Neural progenitor cell (in vitro differentiated cells): Measurements from ENCODE around the gene PLAAT1. TPM values are rescaled to one million over a fixed set of nuclear protein-coding genes. Genes with fewer than 3 reads are reported as not detected.

Experiments
- DNase-seq: peaks from one replicate; pipeline ENCODE4 v3.0.0-alpha.2; 2016; ENCODE audit warnings: low spot score
- H2AFZ ChIP-seq: fragments of 200-600 bp; sonication (generic); replicated peaks from 2 replicates; pipeline ENCODE4 v1.6.1; 2016; ENCODE audit warnings: antibody characterized with exemption
- H3F3A ChIP-seq: fragments of 200-600 bp; sonication (generic); 2 replicates; pipeline ENCODE4 v1.6.1; 2016; ENCODE audit warnings: antibody characterized with exemption, low read depth
- H3K27ac ChIP-seq: fragments of 200-600 bp; sonication (generic); 2 replicates; pipeline ENCODE4 v1.5.1; 2016; ENCODE audit warnings: mild to moderate bottlenecking
- H3K27me3 ChIP-seq: fragments of 200-600 bp; sonication (generic); 2 replicates; pipeline ENCODE4 v1.6.1; 2016; ENCODE audit warnings: mild to moderate bottlenecking, moderate library complexity
- H3K36me3 ChIP-seq: fragments of 200-600 bp; sonication (generic); 2 replicates; pipeline ENCODE4 v1.5.1; 2016
- H3K4me1 ChIP-seq: fragments of 200-600 bp; sonication (generic); 2 replicates; pipeline ENCODE4 v1.6.1; 2016; ENCODE audit warnings: mixed run types
- H3K4me2 ChIP-seq: fragments of 200-600 bp; sonication (generic); 2 replicates; pipeline ENCODE4 v1.6.1; 2016
- H3K4me3 ChIP-seq: fragments of 200-600 bp; sonication (generic); 2 replicates; pipeline ENCODE4 v1.5.1; 2016
- H3K79me2 ChIP-seq: fragments of 200-600 bp; sonication (generic); 2 replicates; pipeline ENCODE4 v1.6.1; 2016; ENCODE audit warnings: low read depth
- H3K9ac ChIP-seq: fragments of 200-600 bp; sonication (generic); 2 replicates; pipeline ENCODE4 v1.6.1; 2016
- H3K9me3 ChIP-seq: fragments of 200-600 bp; sonication (generic); 2 replicates; pipeline ENCODE4 v1.5.1; 2016; ENCODE audit warnings: low read depth
- H4K20me1 ChIP-seq: fragments of 200-600 bp; sonication (generic); 2 replicates; pipeline ENCODE4 v1.6.1; 2016; ENCODE audit warnings: low read depth
- H3K27ac Mint-ChIP-seq: 3 replicates; pipeline ENCODE4 v1.8.0; 2021; ENCODE audit warnings: mixed read lengths
- H3K27me3 Mint-ChIP-seq: 2 replicates; pipeline ENCODE4 v1.8.0; 2022; ENCODE audit warnings: low read depth, mild to moderate bottlenecking, inconsistent platforms, moderate library complexity, mixed read lengths; ENCODE audit not compliant: insufficient read depth
- H3K36me3 Mint-ChIP-seq: 3 replicates; pipeline ENCODE4 v1.8.0; 2021; ENCODE audit warnings: mixed read lengths
- H3K4me1 Mint-ChIP-seq: 3 replicates; pipeline ENCODE4 v1.8.0; 2021; ENCODE audit warnings: mixed read lengths
- H3K4me3 Mint-ChIP-seq: 3 replicates; pipeline ENCODE4 v1.8.0; 2021; ENCODE audit warnings: mild to moderate bottlenecking, moderate library complexity, mixed read lengths
- H3K9me3 Mint-ChIP-seq: 3 replicates; pipeline ENCODE4 v1.8.0; 2020; ENCODE audit warnings: mixed read lengths
- EZH2 ChIP-seq: fragments of 200-600 bp; sonication (generic); IDR thresholded peaks from 2 replicates; pipeline ENCODE4 v1.6.1; 2017; ENCODE audit warnings: antibody characterized with exemption, mild to moderate bottlenecking, moderate library complexity
- EZH2phosphoT487 ChIP-seq: fragments of 200-600 bp; sonication (generic); IDR thresholded peaks from 2 replicates; pipeline ENCODE4 v1.6.1; 2017; ENCODE audit warnings: antibody characterized with exemption
- total RNA-seq: library from RNA; depleted of rRNA; stranded (reverse); fragments of >200 nt; gene quantifications from 2 replicates; pipeline ENCODE4 v1.2.3, GENCODE V29; 2015; ENCODE audit warnings: low replicate concordance
- TF ChIP-seq, protein P1 (sequence below): fragments of 200-600 bp; sonication (generic); IDR thresholded peaks from 2 replicates; pipeline ENCODE4 v1.5.1; 2017; ENCODE audit warnings: antibody characterized with exemption, mild to moderate bottlenecking

Gene PLAAT1
- total RNA-seq, 1 donor from 2014 or later: 4.9 TPM

- DNase-seq: no peak
- Mint-ChIP-seq H3K4me3 (no peak overlapping the region), H3K27me3 (peaks cover 5% of the 10 kb centered on the region), H3K27ac (no peak overlapping the region), H3K36me3 (no peaks in the 10 kb centered on the region), H3K9me3 (peaks cover 10% of the 10 kb centered on the region), H3K4me1 (peaks cover 5% of the 10 kb centered on the region)
- Histone ChIP-seq H3K4me2 (no peak overlapping the region), H3K27me3 (no peaks in the 10 kb centered on the region), H4K20me1 (no peaks in the 10 kb centered on the region), H3K9me3 (peaks cover 4% of the 10 kb centered on the region), H3K27ac (no peak overlapping the region), H2AFZ (no peak overlapping the region), H3F3A (no peaks in the 10 kb centered on the region), H3K4me3 (no peak overlapping the region), H3K4me1 (no peaks in the 10 kb centered on the region), H3K36me3 (no peaks in the 10 kb centered on the region), H3K9ac (no peak overlapping the region), H3K79me2 (no peaks in the 10 kb centered on the region)
- TF ChIP-seq EZH2phosphoT487: no peak
- no peak for TF ChIP-seq EZH2
- TF ChIP-seq, protein P1, sequence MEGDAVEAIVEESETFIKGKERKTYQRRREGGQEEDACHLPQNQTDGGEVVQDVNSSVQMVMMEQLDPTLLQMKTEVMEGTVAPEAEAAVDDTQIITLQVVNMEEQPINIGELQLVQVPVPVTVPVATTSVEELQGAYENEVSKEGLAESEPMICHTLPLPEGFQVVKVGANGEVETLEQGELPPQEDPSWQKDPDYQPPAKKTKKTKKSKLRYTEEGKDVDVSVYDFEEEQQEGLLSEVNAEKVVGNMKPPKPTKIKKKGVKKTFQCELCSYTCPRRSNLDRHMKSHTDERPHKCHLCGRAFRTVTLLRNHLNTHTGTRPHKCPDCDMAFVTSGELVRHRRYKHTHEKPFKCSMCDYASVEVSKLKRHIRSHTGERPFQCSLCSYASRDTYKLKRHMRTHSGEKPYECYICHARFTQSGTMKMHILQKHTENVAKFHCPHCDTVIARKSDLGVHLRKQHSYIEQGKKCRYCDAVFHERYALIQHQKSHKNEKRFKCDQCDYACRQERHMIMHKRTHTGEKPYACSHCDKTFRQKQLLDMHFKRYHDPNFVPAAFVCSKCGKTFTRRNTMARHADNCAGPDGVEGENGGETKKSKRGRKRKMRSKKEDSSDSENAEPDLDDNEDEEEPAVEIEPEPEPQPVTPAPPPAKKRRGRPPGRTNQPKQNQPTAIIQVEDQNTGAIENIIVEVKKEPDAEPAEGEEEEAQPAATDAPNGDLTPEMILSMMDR: no peak
Measured at GRCh38 chr3:193295985-193296384, 55.0 kb downstream of the PLAAT1 start.

- no peak overlapping the region for H3K27ac Mint-ChIP-seq
- H3K9me3 Mint-ChIP-seq: peaks cover 9% of the 10 kb centered on the region
- Histone ChIP-seq H3K4me3 (no peak overlapping the region), H3K36me3 (no peaks in the 10 kb centered on the region), H3K4me1 (no peaks in the 10 kb centered on the region), H3K9ac (no peak overlapping the region), H3K4me2 (no peak overlapping the region), H2AFZ (no peak overlapping the region), H3K27ac (no peak overlapping the region), H3K9me3 (no peaks in the 10 kb centered on the region), H3F3A (no peaks in the 10 kb centered on the region), H3K79me2 (no peaks in the 10 kb centered on the region), H3K27me3 (no peaks in the 10 kb centered on the region), H4K20me1 (no peaks in the 10 kb centered on the region)
- peaks cover 5% of the 10 kb centered on the region for H3K4me1 Mint-ChIP-seq
- TF ChIP-seq EZH2 (no peak), EZH2phosphoT487 (no peak)
- TF ChIP-seq, protein P1: no peak
- no peaks in the 10 kb centered on the region for H3K36me3 Mint-ChIP-seq
- H3K27me3 Mint-ChIP-seq: peaks cover 5% of the 10 kb centered on the region
- DNase-seq: no peak
- H3K4me3 Mint-ChIP-seq: no peak overlapping the region
Measured at GRCh38 chr3:193297421-193297820, 56.4 kb downstream of the PLAAT1 start.

GRCh38 chr3:193301433-193301832 is 60.4 kb downstream of the PLAAT1 start:
- H3K27me3 ChIP-seq: no peaks in the 10 kb centered on the region
- no peaks in the 10 kb centered on the region for H3F3A ChIP-seq
- Mint-ChIP-seq H3K4me3 (no peak overlapping the region), H3K27me3 (peaks cover 5% of the 10 kb centered on the region), H3K27ac (no peak overlapping the region), H3K9me3 (peaks cover 7% of the 10 kb centered on the region), H3K36me3 (no peaks in the 10 kb centered on the region), H3K4me1 (peaks cover 5% of the 10 kb centered on the region)
- no peaks in the 10 kb centered on the region for H3K4me1 ChIP-seq
- no peaks in the 10 kb centered on the region for H3K79me2 ChIP-seq
- no peak overlapping the region for H3K4me2 ChIP-seq
- H2AFZ ChIP-seq: no peak overlapping the region
- TF ChIP-seq, protein P1: no peak
- TF ChIP-seq EZH2 (no peak), EZH2phosphoT487 (no peak)
- no peaks in the 10 kb centered on the region for H3K36me3 ChIP-seq
- DNase-seq: no peak
- H3K27ac ChIP-seq: no peak overlapping the region
- H3K9me3 ChIP-seq: no peaks in the 10 kb centered on the region
- H3K9ac ChIP-seq: no peak overlapping the region
- H3K4me3 ChIP-seq: no peak overlapping the region
- no peaks in the 10 kb centered on the region for H4K20me1 ChIP-seq
